Upper lobe of left lung (tissue), 6 donors: ENCODE results near the gene TIMP1. TPM values are rescaled to one million over a fixed set of nuclear protein-coding genes. Genes with fewer than 3 reads are reported as not detected.

Source experiments
- ATAC-seq, 2 donors: fragments of 200-7000 bp; cut with Tn5 transposase; one replicate each; pipeline ENCODE4 v1.9.1; 2022; ENCODE audit warnings: mild to moderate bottlenecking in 2 of 2, moderate library complexity in 2 of 2; ENCODE audit not compliant: low FRiP score in 2 of 2
- DNase-seq, 2 donors: peaks; one replicate each; pipeline ENCODE4 v3.0.0-alpha.2; 2019 to 2020
- H3K27ac ChIP-seq, 4 donors: fragments of 200-600 bp; sonication (generic); one replicate each; pipeline ENCODE4 v1.5.1; 2016 to 2019
- H3K27me3 ChIP-seq, 4 donors: fragments of 200-600 bp; sonication (generic); one replicate each; pipeline ENCODE4 v1.5.1; 2017 to 2019
- H3K36me3 ChIP-seq, 4 donors: fragments of 200-600 bp; sonication (generic); one replicate each; pipeline ENCODE4 v1.5.1; 2016 to 2019
- H3K4me1 ChIP-seq, 4 donors: fragments of 200-600 bp; sonication (generic); one replicate each; pipeline ENCODE4 v1.5.1; 2018 to 2019
- H3K4me3 ChIP-seq, 4 donors: fragments of 200-600 bp; sonication (generic); one replicate each; pipeline ENCODE4 v1.5.1; 2017 to 2019; ENCODE audit warnings: mild to moderate bottlenecking in 2 of 4, moderate library complexity in 1 of 4
- H3K9me3 ChIP-seq, 4 donors: fragments of 200-600 bp; sonication (generic); one replicate each; pipeline ENCODE4 v1.5.1; 2018 to 2019
- CTCF ChIP-seq, 6 experiments: fragments of 450-650 bp in 4 of 6; fragments of 200-600 bp in 2 of 6; sonication (generic) in 2 of 6; IDR thresholded peaks; one replicate each; pipeline ENCODE4 v1.5.1; 2016 to 2019; ENCODE audit warnings: antibody characterized with exemption in 6 of 6
- EP300 ChIP-seq, 4 donors: sonication (generic); formaldehyde crosslinking; IDR thresholded peaks; one replicate each; pipeline ENCODE4 v1.5.1; 2017; ENCODE audit warnings: antibody characterized with exemption in 4 of 4, control low read depth in 2 of 4
- POLR2A ChIP-seq, 4 donors: fragments of 450-650 bp; IDR thresholded peaks; one replicate each; pipeline ENCODE4 v1.5.1; 2016 to 2017; ENCODE audit warnings: antibody characterized with exemption in 4 of 4, mild to moderate bottlenecking in 2 of 4
- POLR2AphosphoS5 ChIP-seq, 2 donors: sonication (generic); formaldehyde crosslinking; IDR thresholded peaks; one replicate each; pipeline ENCODE4 v1.5.1; 2017; ENCODE audit warnings: antibody characterized with exemption in 2 of 2
- WGBS, 2 donors: methylation state at CpG; one replicate each; pipeline ENCODE4 v1.1.5; 2017 to 2018; 5-methylcytosine and 5-hydroxymethylcytosine counted together
- total RNA-seq, 6 donors: library from RNA; depleted of rRNA in 4 of 6; stranded (reverse); fragments of >200 nt in 4 of 6; gene quantifications; one replicate each; pipeline versions ENCODE4 v1.1.0 to v1.2.1, GENCODE V29; 2016 to 2021
- donor health status: DM: no; HTN: no; CAD: no; lungs with moderate emphysema.
- donor health status: DM: no; HTN: yes; CAD: no; lungs with severe emphysema.

Gene TIMP1
- total RNA-seq, 6 donors from 2014 or later = 54.5 to 420 (median 163) TPM

- TF ChIP-seq EP300 (IDR thresholded peaks at IDR 0.05) = no peak
- TF ChIP-seq POLR2AphosphoS5 (IDR thresholded peaks at IDR 0.05) = no peak
- TF ChIP-seq POLR2A (IDR thresholded peaks at IDR 0.05) = no peak
- ATAC-seq = no peak
- whole genome bisulfite sequencing, 2 donors = 63 to 70% methylated on average over 6 to 9 of the region's 9 CpGs
- Histone ChIP-seq H3K27ac (peak overlapping the region in 2 of 4 donors; percentile 27 to 46), H3K27me3 (no peaks in the 10 kb centered on the region), H3K4me3 (no peak overlapping the region), H3K36me3 (peaks cover 0 to 38% (median 19%) of the 10 kb centered on the region in 4 donors), H3K4me1 (peaks cover 0 to 7% (median 3%) of the 10 kb centered on the region in 4 donors), H3K9me3 (no peaks in the 10 kb centered on the region)
- no peak for DNase-seq
Observed at GRCh38 chrX:47572773-47573340, 9.4 kb upstream of the TIMP1 start.

- H3K27me3 ChIP-seq = no peaks in the 10 kb centered on the region
- no peak for DNase-seq
- 23 to 51% methylated on average over 6 to 20 of the region's 20 CpGs for WGBS, 2 donors
- no peaks in the 10 kb centered on the region for H3K9me3 ChIP-seq
- peak overlapping the region in 3 of 4 donors; percentile 11 to 35 (median 24) for H3K4me3 ChIP-seq
- TF ChIP-seq POLR2A (IDR thresholded peaks at IDR 0.05) (no peak), POLR2AphosphoS5 (IDR thresholded peaks at IDR 0.05) (no peak), CTCF (IDR thresholded peaks at IDR 0.05) (no peak), EP300 (IDR thresholded peaks at IDR 0.05) (no peak)
- peaks cover 0 to 7% (median 5%) of the 10 kb centered on the region in 4 donors for H3K4me1 ChIP-seq
- peak overlapping the region; percentile 18 to 65 (median 56) for H3K27ac ChIP-seq
- peaks cover 0 to 31% (median 16%) of the 10 kb centered on the region in 4 donors for H3K36me3 ChIP-seq
- ATAC-seq = peak in 1 of 2 donors; percentile 79
Observed at GRCh38 chrX:47573341-47574075, 8.7 kb upstream of the TIMP1 start.

- 25 to 37% methylated on average over 8 to 19 of the region's 41 CpGs for WGBS, 2 donors
- no peak for TF ChIP-seq POLR2AphosphoS5 (IDR thresholded peaks at IDR 0.05)
- DNase-seq (peak in 1 of 2 donors; percentile 80), ATAC-seq (peak in 1 of 2 donors; percentile 66)
- peaks cover 0 to 12% (median 6%) of the 10 kb centered on the region in 4 donors for H3K4me1 ChIP-seq
- peak overlapping the region in 3 of 4 donors; percentile 11 to 35 (median 24) for H3K4me3 ChIP-seq
- no peaks in the 10 kb centered on the region for H3K27me3 ChIP-seq
- peaks cover 0 to 25% (median 11%) of the 10 kb centered on the region in 4 donors for H3K36me3 ChIP-seq
- peak overlapping the region; percentile 18 to 65 (median 56) for H3K27ac ChIP-seq
- no peaks in the 10 kb centered on the region for H3K9me3 ChIP-seq
Observed at GRCh38 chrX:47574076-47574546, 8.1 kb upstream of the TIMP1 start.

- H3K27me3 ChIP-seq = no peaks in the 10 kb centered on the region
- H3K4me3 ChIP-seq = peak overlapping the region in 3 of 4 donors; percentile 11 to 35 (median 24)
- WGBS, 2 donors = 56% methylated on average over 25 of the region's 27 CpGs; no CpG with 5 or more reads in 1 of the 2 donors
- peaks cover 0 to 15% (median 8%) of the 10 kb centered on the region in 4 donors for H3K4me1 ChIP-seq
- H3K36me3 ChIP-seq = peaks cover 0 to 19% (median 9%) of the 10 kb centered on the region in 4 donors
- no peak for TF ChIP-seq EP300 (IDR thresholded peaks at IDR 0.05)
- no peak for TF ChIP-seq POLR2AphosphoS5 (IDR thresholded peaks at IDR 0.05)
- TF ChIP-seq POLR2A (IDR thresholded peaks at IDR 0.05) = no peak
- TF ChIP-seq CTCF (IDR thresholded peaks at IDR 0.05) = no peak
- ATAC-seq (no peak), DNase-seq (peak in 1 of 2 donors; percentile 43)
- H3K9me3 ChIP-seq = no peaks in the 10 kb centered on the region
- peak overlapping the region in 3 of 4 donors; percentile 18 to 65 (median 64) for H3K27ac ChIP-seq
Observed at GRCh38 chrX:47574547-47575301, 7.5 kb upstream of the TIMP1 start.

GRCh38 chrX:47576021-47576898 is 6.0 kb upstream of the TIMP1 start:
- no peaks in the 10 kb centered on the region for H3K9me3 ChIP-seq
- H3K4me1 ChIP-seq = peaks cover 0 to 15% (median 8%) of the 10 kb centered on the region in 4 donors
- ATAC-seq = no peak
- H3K36me3 ChIP-seq = peaks cover 0 to 8% (median 2%) of the 10 kb centered on the region in 4 donors
- DNase-seq = no peak
- no peak for TF ChIP-seq POLR2AphosphoS5 (IDR thresholded peaks at IDR 0.05)
- TF ChIP-seq POLR2A (IDR thresholded peaks at IDR 0.05) = no peak
- TF ChIP-seq EP300 (IDR thresholded peaks at IDR 0.05) = no peak
- no peak for TF ChIP-seq CTCF (IDR thresholded peaks at IDR 0.05)
- 88 to 98% methylated on average over 7 to 20 of the region's 20 CpGs for WGBS, 2 donors
- H3K27ac ChIP-seq = no peak overlapping the region
- H3K27me3 ChIP-seq = no peaks in the 10 kb centered on the region
- no peak overlapping the region for H3K4me3 ChIP-seq
